ENCODE results near the gene GTPBP1.
A peak's percentile ranks its signal among the peaks of the same experiment; 100 is the strongest.

GTPBP1 gene

DNA sequence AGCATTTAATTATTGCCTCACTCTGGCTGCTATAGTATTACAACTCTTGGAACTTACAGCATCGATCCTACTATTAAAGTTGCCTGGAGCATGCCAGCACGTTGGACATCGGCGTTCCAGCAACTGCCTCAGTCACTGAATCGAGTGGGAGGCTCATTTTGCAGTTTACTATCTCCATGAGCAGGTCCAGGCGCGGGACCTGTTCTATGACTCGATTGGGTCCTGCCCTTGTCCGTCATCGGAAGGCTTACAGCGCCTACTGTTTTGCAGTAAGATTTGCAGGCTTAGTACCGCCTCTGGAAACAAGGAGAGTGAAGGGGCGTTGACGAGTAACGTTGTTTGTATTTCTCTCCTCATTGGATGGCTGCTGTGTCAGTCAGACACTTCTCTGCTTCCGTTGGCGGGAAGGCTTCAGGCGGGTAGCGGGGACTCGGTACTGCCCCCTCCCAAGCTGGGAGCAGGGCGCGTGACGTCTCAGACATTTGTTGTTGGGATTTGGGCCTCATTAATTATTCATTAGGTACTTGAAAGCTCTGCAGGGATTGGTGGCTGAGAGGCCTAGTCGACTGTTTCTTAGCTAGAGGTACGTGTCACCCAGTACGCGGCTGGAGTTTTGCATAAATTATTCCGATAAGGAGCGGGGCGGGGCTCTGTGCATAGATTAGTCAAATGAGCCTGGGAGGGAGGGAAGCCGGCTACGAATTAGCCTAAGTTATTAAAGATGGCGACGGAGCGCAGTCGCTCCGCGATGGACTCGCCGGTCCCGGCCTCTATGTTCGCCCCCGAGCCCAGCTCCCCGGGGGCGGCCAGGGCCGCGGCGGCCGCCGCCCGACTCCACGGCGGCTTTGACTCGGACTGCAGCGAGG lies at the start of gene GTPBP1:
Gene GTPBP1 (plus strand): TSS at position 710 of the 866 bp plus-strand sequence. CDS start 12 bp downstream, at position 722.
- DNase-seq (ENCODE audit: low read depth in 1 of 2, low spot score in 1 of 2) = peak; percentile 85 to 95

GRCh38 chr22:38656256-38657044 lies 49.3 kb upstream of the GTPBP1 start, which contains the start of the genes CBY1 and FAM227A:
CBY1 (plus strand) TSS chr22:38656638; CDS start chr22:38668055, 11,417 bp downstream.
FAM227A (minus strand) TSS chr22:38656392; CDS start chr22:38650168, 6,224 bp downstream.
- DNase-seq (ENCODE audit: low read depth in 1 of 2, low spot score in 1 of 2) = peak; percentile 79 to 80

DNA sequence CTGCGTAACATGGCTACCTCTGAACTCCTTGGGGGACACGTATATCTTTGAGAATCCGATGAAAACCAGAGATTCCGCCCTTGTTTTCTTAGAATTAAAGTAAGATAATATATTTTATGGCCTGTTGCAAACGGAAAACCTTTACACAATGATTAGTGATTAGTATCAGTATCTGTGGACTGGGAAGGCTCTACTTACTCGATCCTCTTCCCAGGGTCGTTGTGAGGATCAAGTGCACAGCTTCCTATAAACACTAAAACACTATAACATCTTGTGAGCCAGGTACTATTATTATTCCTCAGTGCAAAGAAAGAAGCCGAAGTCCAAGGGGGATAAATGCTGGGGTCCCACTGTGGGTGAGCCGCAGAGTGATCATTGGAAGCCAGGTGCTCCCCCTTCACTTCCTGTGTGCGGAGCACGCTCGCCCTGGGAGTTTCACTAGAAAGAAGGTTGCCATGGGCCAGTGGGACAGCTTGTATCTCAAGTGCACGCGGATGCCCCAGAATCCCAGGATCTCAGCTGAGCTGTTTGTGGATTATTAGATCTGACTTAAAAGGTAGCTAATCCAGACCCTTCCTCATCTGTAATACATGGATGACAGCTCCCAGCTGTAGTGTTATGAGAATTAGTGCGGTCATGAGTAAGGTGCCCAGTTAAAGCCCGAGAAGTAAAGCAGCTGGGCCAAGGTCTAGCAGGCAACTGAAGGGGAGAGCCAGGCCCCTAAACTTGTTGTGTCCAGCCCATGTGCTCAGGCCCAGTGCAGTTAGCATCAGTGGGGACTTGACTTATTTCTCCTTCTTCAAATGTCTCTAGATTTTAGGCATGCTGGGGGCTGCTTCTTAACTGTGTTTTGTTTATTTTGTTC lies 48.5 kb upstream of the GTPBP1 start:
- peak in 1 of 2 donors; percentile 1 for DNase-seq (ENCODE audit: low read depth in 1 of 2, low spot score in 1 of 2)

GRCh38 chr22:38674888-38675287 lies 30.9 kb upstream of the GTPBP1 start:
- no peak for DNase-seq (ENCODE audit: low read depth in 1 of 2, low spot score in 1 of 2)

GRCh38 chr22:38675833-38676232 lies 29.9 kb upstream of the GTPBP1 start:
- DNase-seq (ENCODE audit: low read depth in 1 of 2, low spot score in 1 of 2) = no peak

- DNase-seq (ENCODE audit: low read depth in 1 of 2, low spot score in 1 of 2) = peak; percentile 65 to 71
Observed at GRCh38 chr22:38681582-38682335, 24.0 kb upstream of the GTPBP1 start, which contains the start of gene TOMM22. TOMM22 (plus strand) TSS chr22:38681957; CDS start chr22:38681979, 22 bp downstream.

GRCh38 chr22:38684895-38685294 lies 20.8 kb upstream of the GTPBP1 start:
- no peak for DNase-seq (ENCODE audit: low read depth in 1 of 2, low spot score in 1 of 2)

DNA sequence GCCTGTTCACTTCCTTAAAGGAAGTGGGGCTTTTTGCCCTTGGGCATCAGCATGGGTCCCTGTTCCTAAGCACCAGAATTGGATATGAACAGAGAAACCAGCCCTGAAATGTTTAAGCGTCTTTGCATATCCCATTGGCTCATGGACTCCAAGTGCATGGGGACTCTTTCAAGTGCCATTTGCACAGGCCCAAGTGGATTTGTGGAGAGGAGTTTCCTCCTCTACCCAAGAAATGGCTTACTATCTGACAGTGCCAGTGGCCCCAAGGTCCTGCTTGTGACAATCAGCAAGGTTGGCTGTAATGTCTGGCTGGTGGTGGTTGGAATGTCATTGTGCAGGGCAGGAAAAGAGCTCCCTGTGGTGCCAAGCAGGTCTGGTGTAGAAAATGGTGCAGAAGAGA lies 20.0 kb upstream of the GTPBP1 start:
- DNase-seq (ENCODE audit: low read depth in 1 of 2, low spot score in 1 of 2) = no peak

- DNase-seq (ENCODE audit: low read depth in 1 of 2, low spot score in 1 of 2) = no peak
Observed at GRCh38 chr22:38689651-38690050, 16.1 kb upstream of the GTPBP1 start.

DNA sequence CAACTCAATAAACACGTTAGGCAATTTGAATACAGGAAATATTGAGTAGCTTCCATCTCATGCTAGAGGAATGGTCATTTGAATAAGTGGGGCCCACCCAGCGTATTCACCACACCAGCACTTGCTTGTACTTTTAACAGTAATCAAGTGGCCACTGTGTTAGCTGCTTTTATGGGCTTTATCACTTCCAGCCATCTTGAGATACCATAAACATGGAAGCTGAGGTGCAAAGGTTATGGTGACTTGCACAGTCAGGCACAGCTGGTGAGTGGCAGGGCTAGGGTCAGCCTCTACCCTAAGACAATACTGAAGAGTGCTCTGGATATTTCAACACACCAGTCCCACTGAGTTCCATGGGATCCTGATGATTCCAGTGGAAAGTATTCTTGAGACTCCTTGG lies 11.7 kb upstream of the GTPBP1 start:
- no peak for DNase-seq (ENCODE audit: low read depth in 1 of 2, low spot score in 1 of 2)

GRCh38 chr22:38694940-38695339 lies 10.8 kb upstream of the GTPBP1 start:
- DNase-seq (ENCODE audit: low read depth in 1 of 2, low spot score in 1 of 2) = no peak

- no peak for DNase-seq (ENCODE audit: low read depth in 1 of 2, low spot score in 1 of 2)
Observed at GRCh38 chr22:38696606-38697424, 8.9 kb upstream of the GTPBP1 start.

GRCh38 chr22:38697425-38698089 lies 8.2 kb upstream of the GTPBP1 start:
- no peak for DNase-seq (ENCODE audit: low read depth in 1 of 2, low spot score in 1 of 2)

DNA sequence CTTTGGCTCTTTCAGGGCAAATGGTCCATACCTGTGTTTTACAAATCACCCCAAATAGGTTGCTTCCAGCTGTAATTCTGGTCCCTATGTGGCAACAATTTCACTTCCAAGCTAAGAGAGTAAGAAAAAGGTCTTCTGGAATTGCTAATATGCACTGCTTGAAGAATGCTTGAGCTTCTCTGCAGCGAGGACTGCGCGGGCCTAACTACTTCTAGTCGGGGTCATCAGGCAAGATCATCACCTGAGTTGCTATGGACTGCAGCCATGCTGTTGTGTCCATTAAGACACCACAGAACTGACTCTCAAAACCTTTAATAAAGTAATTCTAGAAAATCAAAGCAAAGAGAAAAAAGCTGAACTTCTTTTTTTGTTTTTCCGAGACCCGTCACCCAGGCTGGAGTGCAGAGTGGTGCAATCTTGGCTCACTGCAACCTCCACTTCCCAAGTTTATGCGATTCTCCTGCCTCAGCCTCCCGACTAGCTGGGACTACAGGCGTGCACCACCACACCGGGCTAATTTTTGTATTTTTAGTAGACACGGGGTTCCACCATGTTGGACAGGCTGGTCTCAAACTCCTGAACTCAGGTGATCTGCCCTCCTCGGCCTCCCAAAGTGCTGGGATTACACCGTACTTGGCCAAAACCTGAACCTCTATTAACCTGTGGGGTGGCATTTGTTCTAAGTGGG lies 7.2 kb upstream of the GTPBP1 start:
- DNase-seq (ENCODE audit: low read depth in 1 of 2, low spot score in 1 of 2) = no peak

GRCh38 chr22:38699143-38699542 lies 6.6 kb upstream of the GTPBP1 start:
- no peak for DNase-seq (ENCODE audit: low read depth in 1 of 2, low spot score in 1 of 2)

GRCh38 chr22:38699784-38700183 lies 6.0 kb upstream of the GTPBP1 start:
- DNase-seq (ENCODE audit: low read depth in 1 of 2, low spot score in 1 of 2) = no peak

DNA sequence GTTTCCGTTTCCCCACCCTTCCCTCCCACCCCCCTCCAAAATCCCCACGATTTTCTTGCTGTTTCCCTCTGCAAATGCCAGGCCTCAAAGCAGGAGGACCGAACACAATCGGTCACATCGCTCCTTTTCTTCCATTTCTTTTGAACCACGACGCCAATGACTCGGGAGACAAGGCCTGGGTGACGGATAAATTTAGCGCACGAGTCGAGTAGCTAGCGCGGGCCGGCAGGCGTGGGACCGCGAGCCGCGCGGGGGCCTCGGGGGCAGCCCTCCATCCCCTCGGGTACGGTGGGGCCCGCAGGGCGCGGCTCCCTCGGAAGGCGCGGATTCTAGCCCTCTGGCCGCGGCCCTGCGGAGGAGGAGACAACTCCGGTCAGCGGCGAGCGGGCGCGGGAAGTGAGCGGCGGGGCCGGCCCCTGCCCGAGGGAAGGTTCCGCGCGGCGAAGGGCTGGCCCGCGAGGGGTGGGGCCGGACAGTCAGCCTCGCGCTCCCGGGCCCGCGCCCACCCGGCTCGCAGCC lies 5.4 kb upstream of the GTPBP1 start:
- DNase-seq (ENCODE audit: low read depth in 1 of 2, low spot score in 1 of 2) = no peak
